Activated CD4-positive, alpha-beta T cell treated with anti-CD3 and anti-CD28 coated beads, Interleukin-2, amount 50 U/mL, for 24 hours (primary cell): ENCODE measurements around the gene BAZ1A.
"Not testable (repeated sequence)": the region's sequence is repeated elsewhere in the genome, so short reads cannot be mapped to it uniquely, and the experiment has no call there.

ENCODE experiments used
- DNase-seq, 2 donors: peaks; one replicate each; pipeline ENCODE4 v3.0.0-alpha.2; 2020; ENCODE audit warnings: low read depth in 1 of 2, low spot score in 1 of 2

The BAZ1A gene

GRCh38 chr14:34782031-34782430, 93.1 kb downstream of the BAZ1A start:
- DNase-seq = no peak

GRCh38 chr14:34781242-34781641, 93.9 kb downstream of the BAZ1A start:
- DNase-seq = no peak

GRCh38 chr14:34780646-34781045, 94.5 kb downstream of the BAZ1A start:
- no peak for DNase-seq

- DNase-seq = no peak
Observed at GRCh38 chr14:34778744-34779143, 96.4 kb downstream of the BAZ1A start.

GRCh38 chr14:34776611-34777010, 98.5 kb downstream of the BAZ1A start:
- DNase-seq = no peak

- no peak for DNase-seq
Observed at GRCh38 chr14:34775922-34776321, 99.2 kb downstream of the BAZ1A start.

- no peak for DNase-seq
Observed at GRCh38 chr14:34775342-34775741, 99.8 kb downstream of the BAZ1A start.

- no peak for DNase-seq
Observed at GRCh38 chr14:34770901-34771300, 104.3 kb downstream of the BAZ1A start.

- DNase-seq = no peak
Observed at GRCh38 chr14:34766606-34767005, 108.6 kb downstream of the BAZ1A start.

GRCh38 chr14:34766060-34766459, 109.1 kb downstream of the BAZ1A start:
- no peak for DNase-seq

GRCh38 chr14:34755215-34755614, 119.9 kb downstream of the BAZ1A start:
- DNase-seq = no peak

- DNase-seq = no peak
Observed at GRCh38 chr14:34754687-34755086, 120.5 kb downstream of the BAZ1A start.

- no peak for DNase-seq
Observed at GRCh38 chr14:34750670-34751069, 124.5 kb downstream of the BAZ1A start.

GRCh38 chr14:34750233-34750632, 124.9 kb downstream of the BAZ1A start:
- no peak for DNase-seq

GRCh38 chr14:34749408-34749807, 125.8 kb downstream of the BAZ1A start:
- DNase-seq = no peak

- no peak for DNase-seq
Observed at GRCh38 chr14:34742270-34743115, 132.7 kb downstream of the BAZ1A start.

- no peak for DNase-seq
Observed at GRCh38 chr14:34741840-34742239, 133.3 kb downstream of the BAZ1A start.

- DNase-seq = not testable (repeated sequence)
Observed at GRCh38 chr14:34740139-34740538, 135.0 kb downstream of the BAZ1A start.

GRCh38 chr14:34737079-34737478, 138.1 kb downstream of the BAZ1A start:
- not testable (repeated sequence) for DNase-seq

GRCh38 chr14:34733245-34733644, 141.9 kb downstream of the BAZ1A start:
- no peak for DNase-seq

GRCh38 chr14:34732802-34733201, 142.4 kb downstream of the BAZ1A start:
- no peak for DNase-seq

- DNase-seq = no peak
Observed at GRCh38 chr14:34723867-34724266, 151.3 kb downstream of the BAZ1A start.
